Prostate gland (tissue), 2 donors: Measurements from ENCODE around the gene FUBP1. TPM values are rescaled to one million over a fixed set of nuclear protein-coding genes. Genes with fewer than 3 reads are reported as not detected.
"Not testable (repeated sequence)": the region's sequence is repeated elsewhere in the genome, so short reads cannot be mapped to it uniquely, and the experiment has no call there.

Experiments
- DNase-seq: peaks from one replicate; pipeline ENCODE4 v3.0.0-alpha.2; 2019; ENCODE audit warnings: low spot score
- H3K27ac ChIP-seq, 2 donors: fragments of 200-600 bp; sonication (generic); 2 replicates each; pipeline ENCODE4 v1.5.1; 2017 to 2019
- H3K27me3 ChIP-seq: fragments of 200-600 bp; sonication (generic); replicated peaks from 2 replicates; pipeline ENCODE4 v1.5.1; 2019; ENCODE audit not compliant: insufficient read depth
- H3K36me3 ChIP-seq, 2 donors: fragments of 200-600 bp; sonication (generic); 1 replicate in 1 of 2; 2 replicates in 1 of 2; pipeline versions ENCODE4 v1.5.1 to v1.8.1; 2017 to 2019
- H3K4me1 ChIP-seq: fragments of 200-600 bp; sonication (generic); replicated peaks from 2 replicates; pipeline ENCODE4 v1.5.1; 2019
- H3K4me3 ChIP-seq, 2 donors: fragments of 200-600 bp; sonication (generic); 2 replicates each; pipeline ENCODE4 v1.5.1; 2017 to 2019
- H3K9me3 ChIP-seq: fragments of 200-600 bp; sonication (generic); 2 replicates; pipeline ENCODE4 v1.5.1; 2017
- POLR2A ChIP-seq: fragments of 450-650 bp; IDR thresholded peaks from one replicate; pipeline ENCODE4 v1.6.1; 2016; ENCODE audit warnings: antibody characterized with exemption, mild to moderate bottlenecking
- POLR2AphosphoS5 ChIP-seq: sonication (generic); formaldehyde crosslinking; IDR thresholded peaks from one replicate; pipeline ENCODE4 v1.6.1; 2017; ENCODE audit warnings: antibody characterized with exemption
- WGBS: methylation state at CpG from one replicate; pipeline ENCODE4 v1.1.5; 2018; 5-methylcytosine and 5-hydroxymethylcytosine counted together
- intact Hi-C: fragments of 100-400 bp; cut with DNase I; formaldehyde crosslinking; loops from one replicate; pipeline ENCODE4 v1.14.2; 2022
- total RNA-seq, 2 donors: library from RNA; depleted of rRNA; stranded (reverse); fragments of >200 nt; gene quantifications; one replicate each; pipeline ENCODE4 v1.1.0, GENCODE V29; 2016
- TF ChIP-seq, protein P1 (sequence below), 4 experiments: fragments of 200-600 bp in 2 of 4; fragments of 450-650 bp in 2 of 4; sonication (generic) in 2 of 4; IDR thresholded peaks; 1 replicate in 3 of 4; 2 replicates in 1 of 4; pipeline ENCODE4 v1.5.1; 2016 to 2019; ENCODE audit warnings: antibody characterized with exemption in 4 of 4, mild to moderate bottlenecking in 2 of 4, moderate library complexity in 2 of 4

Gene FUBP1
- total RNA-seq, 2 donors from 2014 or later = 109 to 126 TPM

- H3K27ac ChIP-seq = no peak overlapping the region
- WGBS = 66% methylated on average over 13 of the region's 13 CpGs
- H3K4me1 ChIP-seq = no peaks in the 10 kb centered on the region
- no peaks in the 10 kb centered on the region for H3K36me3 ChIP-seq
- DNase-seq = no peak
- intact Hi-C loops = no loop called here
- H3K4me3 ChIP-seq = no peak overlapping the region
- H3K27me3 ChIP-seq = no peaks in the 10 kb centered on the region
- no peaks in the 10 kb centered on the region for H3K9me3 ChIP-seq
- TF ChIP-seq, protein P1, sequence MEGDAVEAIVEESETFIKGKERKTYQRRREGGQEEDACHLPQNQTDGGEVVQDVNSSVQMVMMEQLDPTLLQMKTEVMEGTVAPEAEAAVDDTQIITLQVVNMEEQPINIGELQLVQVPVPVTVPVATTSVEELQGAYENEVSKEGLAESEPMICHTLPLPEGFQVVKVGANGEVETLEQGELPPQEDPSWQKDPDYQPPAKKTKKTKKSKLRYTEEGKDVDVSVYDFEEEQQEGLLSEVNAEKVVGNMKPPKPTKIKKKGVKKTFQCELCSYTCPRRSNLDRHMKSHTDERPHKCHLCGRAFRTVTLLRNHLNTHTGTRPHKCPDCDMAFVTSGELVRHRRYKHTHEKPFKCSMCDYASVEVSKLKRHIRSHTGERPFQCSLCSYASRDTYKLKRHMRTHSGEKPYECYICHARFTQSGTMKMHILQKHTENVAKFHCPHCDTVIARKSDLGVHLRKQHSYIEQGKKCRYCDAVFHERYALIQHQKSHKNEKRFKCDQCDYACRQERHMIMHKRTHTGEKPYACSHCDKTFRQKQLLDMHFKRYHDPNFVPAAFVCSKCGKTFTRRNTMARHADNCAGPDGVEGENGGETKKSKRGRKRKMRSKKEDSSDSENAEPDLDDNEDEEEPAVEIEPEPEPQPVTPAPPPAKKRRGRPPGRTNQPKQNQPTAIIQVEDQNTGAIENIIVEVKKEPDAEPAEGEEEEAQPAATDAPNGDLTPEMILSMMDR (IDR thresholded peaks at IDR 0.05) = no peak
- TF ChIP-seq POLR2A = no peak
These were observed 52.1 kb downstream of the FUBP1 start for GRCh38 chr1:77926561-77927357.

- no peaks in the 10 kb centered on the region for H3K27me3 ChIP-seq
- no peak overlapping the region for H3K4me3 ChIP-seq
- H3K9me3 ChIP-seq = no peaks in the 10 kb centered on the region
- TF ChIP-seq POLR2AphosphoS5 = no peak
- no peak for TF ChIP-seq POLR2A
- intact Hi-C loops = no loop called here
- H3K36me3 ChIP-seq = no peaks in the 10 kb centered on the region
- no peaks in the 10 kb centered on the region for H3K4me1 ChIP-seq
- H3K27ac ChIP-seq = no peak overlapping the region
- WGBS = 56% methylated on average over 2 of the region's 2 CpGs
- no peak for DNase-seq
These were observed 52.9 kb downstream of the FUBP1 start for GRCh38 chr1:77925956-77926355.

GRCh38 chr1:77925518-77925917 lies 53.4 kb downstream of the FUBP1 start:
- Histone ChIP-seq H3K27me3 (no peaks in the 10 kb centered on the region), H3K27ac (no peak overlapping the region), H3K4me1 (no peaks in the 10 kb centered on the region), H3K36me3 (no peaks in the 10 kb centered on the region), H3K4me3 (no peak overlapping the region), H3K9me3 (no peaks in the 10 kb centered on the region)
- no peak for DNase-seq
- TF ChIP-seq POLR2AphosphoS5 (no peak), POLR2A (no peak)
- TF ChIP-seq, protein P1 (IDR thresholded peaks at IDR 0.05) = no peak
- whole genome bisulfite sequencing = 44% methylated on average over 1 of the region's 1 CpG
- intact Hi-C loops = no loop called here

DNA sequence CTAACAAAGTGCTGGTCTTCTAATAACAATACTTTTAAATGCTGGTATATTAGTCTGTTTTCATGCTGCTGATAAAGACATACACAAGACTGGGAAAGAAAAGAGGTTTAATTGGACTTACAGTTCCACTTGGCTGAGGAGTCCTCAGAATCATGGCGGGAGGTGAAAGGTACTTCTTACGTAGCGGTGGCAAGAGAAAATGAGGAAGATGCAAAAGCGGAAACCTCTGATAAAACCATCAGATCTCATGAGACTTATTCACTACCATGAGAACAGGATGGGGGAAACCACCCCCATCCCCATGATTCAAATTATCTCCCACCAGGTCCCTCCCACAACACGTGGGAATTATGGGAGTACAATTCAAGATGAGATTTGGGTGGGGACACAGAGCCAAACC lies 60.0 kb downstream of the FUBP1 start:
- DNase-seq, H3K4me3 ChIP-seq, H3K27ac ChIP-seq, H3K4me1 ChIP-seq, H3K36me3 ChIP-seq, H3K9me3 ChIP-seq, intact Hi-C loops, H3K27me3 ChIP-seq: not testable (repeated sequence)
- 95% methylated on average over 5 of the region's 5 CpGs for WGBS

- H3K4me3 ChIP-seq = no peak overlapping the region
- DNase-seq = no peak
- TF ChIP-seq, protein P1 (IDR thresholded peaks at IDR 0.05) = no peak
- TF ChIP-seq POLR2A (no peak), POLR2AphosphoS5 (no peak)
- no peaks in the 10 kb centered on the region for H3K27me3 ChIP-seq
- no peaks in the 10 kb centered on the region for H3K36me3 ChIP-seq
- 89% methylated on average over 4 of the region's 4 CpGs for WGBS
- H3K4me1 ChIP-seq = no peaks in the 10 kb centered on the region
- no peaks in the 10 kb centered on the region for H3K9me3 ChIP-seq
- intact Hi-C loops = no loop called here
- no peak overlapping the region for H3K27ac ChIP-seq
These were observed 68.8 kb downstream of the FUBP1 start for GRCh38 chr1:77910116-77910515.

GRCh38 chr1:77906624-77907023 lies 72.2 kb downstream of the FUBP1 start:
- 66% methylated on average over 1 of the region's 1 CpG for WGBS
- Histone ChIP-seq H3K27ac (no peak overlapping the region), H3K4me1 (no peaks in the 10 kb centered on the region), H3K36me3 (no peaks in the 10 kb centered on the region), H3K4me3 (no peak overlapping the region), H3K27me3 (no peaks in the 10 kb centered on the region), H3K9me3 (no peaks in the 10 kb centered on the region)
- TF ChIP-seq POLR2AphosphoS5 = no peak
- TF ChIP-seq, protein P1 (IDR thresholded peaks at IDR 0.05) = no peak
- TF ChIP-seq POLR2A = no peak
- no peak for DNase-seq
- intact Hi-C loops = no loop called here
